Psoas muscle (tissue), 8 donors: Measurements from ENCODE around the gene ZNF341. TPM values are rescaled to one million over a fixed set of nuclear protein-coding genes. Genes with fewer than 3 reads are reported as not detected.

Source experiments
- ATAC-seq, 4 donors: fragments of 200-7000 bp; cut with Tn5 transposase; one replicate each; pipeline ENCODE4 v1.9.1; 2020; ENCODE audit warnings: moderate library complexity in 3 of 4, mild to moderate bottlenecking in 2 of 4
- DNase-seq, 2 donors: peaks; one replicate each; pipeline ENCODE4 v3.0.0-alpha.2; 2020
- H3K27ac ChIP-seq: fragments of 200-600 bp; one replicate; pipeline ENCODE4 v1.8.0; 2022
- H3K27me3 ChIP-seq, 3 donors: fragments of 200-600 bp in 1 of 3; one replicate each; pipeline versions ENCODE4 v1.6.1 to v1.8.0; 2013 to 2022; ENCODE audit warnings: low read length in 2 of 3, mild to moderate bottlenecking in 2 of 3, moderate library complexity in 1 of 3; ENCODE audit not compliant: insufficient read depth in 3 of 3
- H3K36me3 ChIP-seq, 2 donors: fragments of 200-600 bp in 1 of 2; one replicate each; pipeline versions ENCODE4 v1.6.1 to v1.8.0; 2013 to 2022; ENCODE audit warnings: low read depth in 1 of 2, mild to moderate bottlenecking in 1 of 2, moderate library complexity in 1 of 2; ENCODE audit not compliant: insufficient read depth in 1 of 2
- H3K4me1 ChIP-seq: fragments of 200-600 bp; one replicate; pipeline ENCODE4 v1.8.0; 2022
- H3K4me3 ChIP-seq: fragments of 200-600 bp; one replicate; pipeline ENCODE4 v1.8.0; 2022; ENCODE audit warnings: mild to moderate bottlenecking
- H3K9me3 ChIP-seq: fragments of 200-600 bp; one replicate; pipeline ENCODE4 v1.8.0; 2022
- CTCF ChIP-seq: fragments of 200-600 bp; IDR thresholded peaks from one replicate; pipeline ENCODE4 v1.8.0; 2022; ENCODE audit warnings: antibody characterized with exemption
- WGBS, 3 donors: extraction: QIAGEN DNeasy Blood & Tissue Kit; methylation state at CpG; one replicate each; pipeline versions ENCODE4 v1.1.6 to v1.1.7; 2013; 5-methylcytosine and 5-hydroxymethylcytosine counted together
- intact Hi-C, 2 donors: fragments of 100-400 bp; cut with DNase I; formaldehyde crosslinking; loops; one replicate each; pipeline versions ENCODE4 v1.11.0 to v1.14.2; 2022
- polyA plus RNA-seq, 3 donors: library from polyadenylated mRNA; stranded (reverse); fragments of 200-250 nt; gene quantifications; one replicate each; pipeline ENCODE4 v1.2.3, GENCODE V29; 2013
- total RNA-seq, 4 donors: library from RNA; stranded (reverse); fragmentation: NEBNext Ultra II Directional in 2 of 4; extraction: Animal tissue kit (Norgen Biotek cat#: 25700) in 2 of 4; gene quantifications; one replicate each; pipeline versions ENCODE4 v1.2.1 to v1.2.4, GENCODE V29; 2021 to 2023
- donor health status: healthy with polysubstance abuse.
- donor health status: DM: no; HTN: no; CAD: no; lungs with moderate emphysema.
- donor health status: Bipolar disorder and iron deficiency.
- donor health status: healthy.
- donor health status: DM: yes; HTN: yes; CAD: no.
- donor health status: DM: no; HTN: no; CAD: no.
- donor health status: DM: no; HTN: no; CAD: no.
- donor health status: DM: yes; HTN: yes; CAD: no.

The ZNF341 gene
- total and polyA plus RNA-seq, 7 donors = 1.3 to 3.0 (median 1.5) TPM

- H3K36me3 ChIP-seq = peaks cover 4 to 6% of the 10 kb centered on the region in 2 donors
- intact Hi-C loops = no loop called here
- no peak for DNase-seq
- H3K9me3 ChIP-seq = no peaks in the 10 kb centered on the region
- H3K4me3 ChIP-seq = no peak overlapping the region
- no peak for TF ChIP-seq CTCF
- WGBS, 3 donors = 92 to 97% (median 93%) methylated on average over 3 of the region's 3 CpGs
- no peak overlapping the region for H3K27ac ChIP-seq
- H3K27me3 ChIP-seq = no peaks in the 10 kb centered on the region
- no peak for ATAC-seq
- H3K4me1 ChIP-seq = peaks cover 60% of the 10 kb centered on the region
Measured at GRCh38 chr20:33815671-33816070, 83.9 kb downstream of the ZNF341 start.

- WGBS, 3 donors = 76 to 91% (median 79%) methylated on average over 1 of the region's 1 CpG
- Histone ChIP-seq H3K4me3 (no peak overlapping the region), H3K27me3 (no peaks in the 10 kb centered on the region), H3K36me3 (peaks cover 4 to 6% of the 10 kb centered on the region in 2 donors), H3K4me1 (peaks cover 62% of the 10 kb centered on the region), H3K9me3 (no peaks in the 10 kb centered on the region), H3K27ac (no peak overlapping the region)
- intact Hi-C loops = no loop called here
- DNase-seq (no peak), ATAC-seq (no peak)
- TF ChIP-seq CTCF = no peak
Measured at GRCh38 chr20:33816191-33816590, 84.4 kb downstream of the ZNF341 start.

- Histone ChIP-seq H3K4me3 (no peak overlapping the region), H3K27ac (no peak overlapping the region), H3K27me3 (no peaks in the 10 kb centered on the region), H3K9me3 (no peaks in the 10 kb centered on the region), H3K36me3 (peaks cover 4 to 6% of the 10 kb centered on the region in 2 donors), H3K4me1 (peaks cover 73% of the 10 kb centered on the region)
- DNase-seq = no peak
- TF ChIP-seq CTCF = no peak
- WGBS, 3 donors = 57 to 70% (median 66%) methylated on average over 5 of the region's 5 CpGs
- intact Hi-C loops = no loop called here
- ATAC-seq = no peak
Measured at GRCh38 chr20:33817411-33817810, 85.6 kb downstream of the ZNF341 start.

- intact Hi-C loops = no loop called here
- ATAC-seq (no peak), DNase-seq (no peak)
- no peak overlapping the region for H3K27ac ChIP-seq
- H3K27me3 ChIP-seq = no peaks in the 10 kb centered on the region
- WGBS, 3 donors = 91 to 100% (median 96%) methylated on average over 1 of the region's 1 CpG
- peaks cover 67% of the 10 kb centered on the region for H3K4me1 ChIP-seq
- H3K36me3 ChIP-seq = peaks cover 2 to 6% of the 10 kb centered on the region in 2 donors
- no peak for TF ChIP-seq CTCF
- no peak overlapping the region for H3K4me3 ChIP-seq
- no peaks in the 10 kb centered on the region for H3K9me3 ChIP-seq
Measured at GRCh38 chr20:33819456-33819855, 87.7 kb downstream of the ZNF341 start.

- H3K27me3 ChIP-seq = no peaks in the 10 kb centered on the region
- ATAC-seq = peak in 3 of 4 donors; percentile 25 to 56 (median 51)
- WGBS, 3 donors = 52 to 78% (median 68%) methylated on average over 1 of the region's 1 CpG
- intact Hi-C loops = no loop called here
- H3K36me3 ChIP-seq = peaks cover 0 to 5% of the 10 kb centered on the region in 2 donors
- peaks cover 60% of the 10 kb centered on the region for H3K4me1 ChIP-seq
- no peak for TF ChIP-seq CTCF
- H3K27ac ChIP-seq = no peak overlapping the region
- no peaks in the 10 kb centered on the region for H3K9me3 ChIP-seq
- DNase-seq = no peak
- no peak overlapping the region for H3K4me3 ChIP-seq
Measured at GRCh38 chr20:33820362-33820761, 88.6 kb downstream of the ZNF341 start.
